ENCODE data around the gene CHST11.
"Not testable (repeated sequence)": the region's sequence is repeated elsewhere in the genome, so short reads cannot be mapped to it uniquely, and the experiment has no call there.

Gene CHST11

DNA sequence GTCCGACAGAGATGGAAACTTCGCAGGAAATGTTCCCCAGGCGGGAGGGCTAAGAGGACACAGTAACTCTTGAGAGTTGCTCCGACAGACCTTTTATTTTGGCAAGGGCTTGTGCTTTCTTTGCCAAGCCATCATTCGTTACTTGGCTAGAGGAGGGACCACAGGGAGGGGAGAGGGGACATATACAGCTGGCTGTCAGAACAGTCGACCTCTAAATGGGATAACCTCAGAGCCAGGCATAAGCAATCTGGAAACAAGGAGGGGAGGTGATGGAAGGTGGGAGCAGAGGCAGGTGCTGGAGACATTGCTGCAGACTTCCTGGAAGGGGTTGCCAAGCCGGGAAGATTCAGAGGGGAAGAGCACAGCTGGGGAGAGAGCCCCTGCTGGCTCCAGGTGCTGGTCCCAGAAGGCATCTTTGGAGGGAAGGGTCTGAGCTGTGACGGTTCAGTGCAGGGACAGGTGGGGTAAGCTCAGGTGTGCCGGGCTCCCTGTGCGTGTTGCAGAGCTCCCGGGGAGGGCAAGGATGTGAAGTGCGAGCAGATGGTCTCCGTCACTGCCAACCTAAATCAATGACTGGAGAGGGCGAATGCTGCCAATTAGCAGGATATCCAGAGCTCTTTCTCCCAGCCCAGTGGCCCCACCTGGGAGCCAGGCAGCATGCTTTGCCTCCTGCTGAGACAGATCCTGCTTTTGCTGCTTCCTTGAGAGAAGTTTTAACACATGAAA is 50.1 kb downstream of the CHST11 start:
- DNase-seq, result no peak

DNA sequence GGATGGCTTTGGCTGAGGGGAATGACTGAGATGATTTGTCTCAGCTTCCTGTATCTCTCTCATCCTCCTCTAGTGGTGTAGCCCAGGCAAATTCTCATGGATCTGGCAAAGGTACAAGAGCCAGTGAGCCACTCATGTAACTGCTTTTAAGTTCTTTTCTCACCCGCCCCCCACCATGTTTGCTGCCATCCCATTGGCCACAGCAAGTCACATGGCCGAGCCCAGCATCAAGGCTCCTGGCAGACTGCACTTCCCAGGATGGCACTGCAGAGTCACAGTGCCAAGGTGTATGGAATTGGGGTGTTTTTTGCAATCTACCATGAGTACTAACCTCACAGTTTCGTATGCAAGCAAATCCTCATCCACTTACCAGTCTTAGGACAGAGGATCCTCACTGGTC is 50.9 kb downstream of the CHST11 start:
- no peak for DNase-seq

DNA sequence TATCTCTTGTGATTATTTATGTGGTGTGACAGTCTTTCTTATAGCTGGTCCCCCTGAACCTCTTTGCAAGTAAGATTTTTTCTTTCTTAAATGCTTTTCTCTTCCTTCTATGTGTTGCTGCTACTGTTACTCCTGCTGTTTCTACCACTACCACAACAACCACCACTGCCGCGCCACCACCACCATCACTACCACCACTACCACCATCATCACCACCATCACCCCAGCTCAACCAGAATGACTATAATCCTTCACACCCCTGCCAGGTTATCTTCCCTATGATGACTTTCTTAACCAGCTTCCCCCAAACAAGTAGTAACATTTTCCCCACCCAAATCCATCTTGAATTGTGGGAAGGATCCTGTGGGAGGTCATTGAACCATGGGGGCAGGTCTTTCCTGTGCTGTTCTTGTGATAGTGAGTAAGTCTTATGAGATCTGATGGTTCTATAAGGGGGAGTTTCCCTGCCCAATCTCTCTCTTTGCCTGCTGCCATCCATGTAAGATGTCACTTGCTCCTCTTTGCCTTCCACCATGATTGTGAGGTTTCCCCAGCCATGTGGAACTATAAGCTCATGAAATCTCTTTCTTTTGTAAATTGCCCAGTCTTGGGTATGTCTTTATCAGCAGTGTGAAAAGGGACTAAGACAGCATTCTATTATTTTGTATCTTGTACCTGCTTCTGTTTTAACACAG is 52.2 kb downstream of the CHST11 start:
- peak in 1 of 2 donors; percentile 28 for DNase-seq

DNA sequence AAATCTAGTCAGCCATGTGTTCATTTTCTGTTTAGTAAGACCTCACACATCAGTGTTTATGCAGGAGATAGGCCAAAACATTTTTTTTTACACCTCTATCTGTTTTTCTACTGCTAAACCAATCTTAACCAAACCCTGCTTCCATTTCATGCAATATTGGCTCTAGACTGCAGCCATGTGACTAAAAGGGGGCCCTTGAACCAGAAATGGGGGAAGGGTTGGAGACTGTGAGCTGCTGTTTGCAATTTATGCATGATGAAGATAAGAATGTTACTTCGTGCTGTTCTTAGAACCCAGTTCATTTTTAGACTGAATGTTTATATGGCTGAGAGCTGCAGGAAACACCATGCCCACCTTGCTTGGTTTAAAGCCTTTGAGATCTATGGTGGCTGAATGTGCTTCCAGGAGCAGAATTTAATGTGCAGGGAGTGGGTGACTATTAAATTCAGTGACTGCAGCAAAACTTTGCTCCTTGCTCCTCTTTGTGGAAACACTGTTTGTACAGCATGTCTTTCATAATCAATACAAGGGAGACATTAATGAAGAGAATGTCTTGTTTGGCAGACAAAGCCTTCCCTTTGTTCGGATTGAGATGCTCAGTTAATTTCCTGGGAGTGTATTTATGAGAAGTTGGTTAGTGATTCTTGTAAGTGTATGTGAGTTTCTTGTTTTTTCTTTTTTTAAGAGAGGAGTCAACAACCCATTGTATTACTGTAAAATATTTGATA is 53.6 kb downstream of the CHST11 start:
- no peak for DNase-seq

DNA sequence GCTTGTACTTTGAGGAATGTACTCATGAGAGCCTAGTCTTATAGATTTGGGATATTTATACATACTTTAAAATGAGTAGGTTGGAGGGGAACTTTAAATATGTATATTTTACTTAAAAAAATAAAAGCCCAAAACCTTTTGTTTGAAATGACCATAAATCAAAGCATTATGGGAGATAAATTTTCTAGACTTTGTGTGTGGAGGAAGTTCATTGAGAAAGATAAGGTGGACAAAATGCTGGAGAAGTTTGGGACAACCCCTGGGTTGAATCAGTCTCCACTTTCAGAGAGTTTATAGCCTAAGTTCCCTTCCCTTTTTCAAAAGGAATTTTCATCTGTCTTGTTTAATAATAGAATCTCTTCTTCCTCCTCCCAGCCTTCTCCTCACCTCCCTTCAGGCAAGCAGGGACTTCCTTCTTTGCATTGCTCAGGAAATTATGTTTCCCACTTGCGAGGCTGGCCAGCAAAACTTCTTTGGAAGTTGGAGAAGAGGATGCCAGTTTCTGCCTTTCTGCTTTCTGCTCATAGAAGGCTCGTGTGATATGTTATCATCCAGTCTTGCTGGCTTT is 54.2 kb downstream of the CHST11 start:
- DNase-seq, result no peak

DNA sequence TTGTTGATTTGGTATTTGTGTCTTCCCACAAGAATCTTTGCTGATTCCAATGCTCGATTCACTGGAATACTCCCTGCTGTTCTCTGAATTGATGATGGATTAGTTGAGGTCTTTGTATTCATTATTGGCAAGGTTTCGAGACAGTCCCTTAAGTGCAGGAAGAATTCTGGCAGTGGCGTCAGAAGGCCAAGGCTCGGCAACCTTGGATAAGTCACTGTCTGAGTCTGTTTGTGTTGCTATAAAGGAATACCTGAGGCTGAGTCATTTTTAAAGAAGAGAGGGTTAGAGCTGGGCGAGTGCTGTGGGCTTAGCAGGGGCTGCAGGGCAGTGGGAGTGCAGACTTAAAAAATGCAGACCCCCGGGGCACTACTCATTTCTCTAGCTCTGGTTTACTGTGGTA is 56.9 kb downstream of the CHST11 start:
- no peak for DNase-seq

DNA sequence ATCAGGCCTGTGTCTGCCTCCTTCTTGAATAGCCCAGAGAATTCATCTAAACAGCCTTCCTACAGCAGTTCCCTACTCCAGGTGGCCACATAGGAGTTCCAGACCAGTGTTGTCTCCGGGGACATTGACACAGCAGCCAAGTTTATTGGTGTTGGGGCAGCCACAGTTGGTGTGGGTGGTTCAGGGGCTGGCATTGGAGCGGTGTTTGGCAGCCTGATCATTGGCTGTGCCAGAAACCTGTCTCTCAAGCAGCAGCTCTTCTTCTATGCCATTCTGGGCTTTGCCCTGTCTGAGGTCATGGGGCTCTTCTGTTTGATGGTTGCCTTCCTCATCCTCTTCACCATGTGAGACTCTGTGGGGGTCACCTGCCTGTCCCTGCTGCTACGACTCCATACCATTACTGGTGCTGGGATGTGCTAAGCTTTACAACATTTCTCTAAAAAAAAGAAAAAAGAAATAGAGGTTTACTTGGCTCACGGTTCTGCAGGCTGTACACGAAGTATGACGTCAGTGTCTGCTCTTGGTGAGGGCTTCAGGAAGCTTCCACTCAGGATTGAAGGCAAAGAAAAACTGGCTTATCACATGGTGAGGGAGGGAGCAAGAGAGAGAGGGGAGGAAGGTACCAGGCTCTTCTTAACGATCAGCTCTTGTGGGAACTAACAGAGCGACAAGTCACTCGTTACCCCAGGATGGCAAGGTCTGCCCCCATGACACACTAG is 57.5 kb downstream of the CHST11 start:
- DNase-seq, result no peak

DNA sequence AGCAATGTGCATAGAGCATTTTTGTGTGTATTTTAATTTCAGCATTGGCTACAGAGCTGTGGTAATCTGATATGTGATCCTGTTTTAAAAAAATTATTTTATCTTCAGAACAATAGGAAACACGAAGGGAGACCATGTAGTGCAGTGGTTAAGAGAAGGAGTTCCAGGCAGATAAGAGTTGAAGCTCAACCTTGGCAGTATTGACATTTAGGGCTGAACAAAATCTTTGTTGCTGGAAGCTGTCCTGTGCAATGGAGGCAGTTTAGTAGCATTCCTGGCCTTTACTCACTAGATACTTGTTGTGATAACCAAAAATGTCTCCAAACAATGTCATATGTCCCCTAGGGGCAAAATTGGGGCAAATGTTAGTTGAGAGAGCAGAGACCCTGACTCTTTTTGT is 59.2 kb downstream of the CHST11 start:
- DNase-seq, result no peak

DNA sequence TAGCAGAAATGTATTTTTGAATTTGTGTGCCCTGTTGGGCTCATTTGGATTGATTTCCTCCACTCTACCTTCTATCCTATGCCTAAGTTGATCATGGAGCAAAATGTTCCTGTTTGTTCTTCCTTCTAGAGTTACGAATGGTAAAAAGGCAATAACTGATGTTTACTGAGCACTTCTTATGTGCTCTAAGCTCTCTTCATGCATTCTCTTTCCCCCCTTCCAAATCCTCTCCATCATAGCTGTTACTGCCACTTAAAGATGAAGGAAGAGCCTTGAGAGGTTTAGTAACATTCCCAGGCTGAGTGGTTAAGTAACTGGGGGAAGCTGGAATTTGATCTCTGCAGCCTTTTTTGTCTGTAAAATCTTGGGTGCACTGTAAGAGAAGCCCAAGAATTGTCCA is 60.1 kb downstream of the CHST11 start:
- no peak for DNase-seq

DNA sequence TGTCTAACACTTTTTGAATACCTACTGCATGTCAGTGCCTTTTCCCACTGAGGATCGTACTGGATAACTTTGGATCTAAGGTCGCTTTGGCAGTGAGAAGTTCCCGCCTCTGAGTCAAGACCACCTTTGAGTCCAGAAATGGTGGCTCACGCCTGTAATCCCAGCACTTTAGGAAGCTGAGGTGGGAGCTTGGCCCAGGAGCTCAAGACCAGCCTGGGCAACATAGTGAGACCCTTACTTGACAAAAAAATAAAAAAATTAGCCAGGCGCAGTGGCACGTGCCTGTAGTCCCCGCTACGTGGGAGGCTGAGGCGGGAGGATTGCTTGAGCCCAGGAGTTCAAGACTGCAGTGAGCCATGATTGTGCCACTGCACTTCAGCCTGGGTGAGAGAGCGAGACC is 61.1 kb downstream of the CHST11 start:
- DNase-seq, result no peak

DNA sequence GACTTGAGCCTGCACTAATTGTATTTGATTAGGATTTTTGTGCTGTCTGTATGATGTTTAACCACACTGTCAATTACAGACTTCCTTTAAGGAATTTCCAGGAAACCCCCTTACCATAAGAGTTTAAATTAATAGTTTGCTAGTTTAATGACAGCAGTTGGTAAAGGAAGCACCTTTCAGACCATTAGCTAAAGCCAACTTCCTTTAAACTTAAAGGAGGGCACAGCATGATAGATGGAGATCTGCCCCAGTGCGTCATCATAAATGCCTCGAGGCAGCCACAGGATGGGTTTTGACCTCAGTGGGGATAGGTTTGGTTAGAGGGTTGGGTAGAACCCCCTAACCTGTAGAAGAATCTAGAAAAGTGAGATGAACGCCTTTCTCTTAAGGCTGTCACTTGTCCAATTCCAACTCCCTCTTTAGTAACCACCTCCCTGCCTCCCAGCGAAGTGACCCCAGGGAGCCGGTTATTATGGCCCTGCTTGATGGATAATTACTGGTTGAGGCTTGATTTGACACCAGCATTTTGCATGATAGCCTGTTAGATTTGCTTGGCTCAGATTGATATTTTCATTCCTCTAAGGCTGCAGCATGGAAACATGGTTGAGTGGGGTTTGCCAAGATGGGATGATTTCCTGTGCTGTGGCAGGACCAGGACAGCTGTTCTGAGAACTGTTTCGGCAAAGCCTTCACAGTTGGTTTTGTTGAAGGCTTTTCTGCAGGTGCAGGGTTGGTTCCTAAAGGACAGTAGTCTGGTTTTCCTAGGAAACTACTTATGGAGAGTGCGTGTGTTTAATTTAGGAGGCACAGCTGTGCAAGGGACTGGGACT is 62.7 kb downstream of the CHST11 start:
- peak; percentile 39 to 61 for DNase-seq

DNA sequence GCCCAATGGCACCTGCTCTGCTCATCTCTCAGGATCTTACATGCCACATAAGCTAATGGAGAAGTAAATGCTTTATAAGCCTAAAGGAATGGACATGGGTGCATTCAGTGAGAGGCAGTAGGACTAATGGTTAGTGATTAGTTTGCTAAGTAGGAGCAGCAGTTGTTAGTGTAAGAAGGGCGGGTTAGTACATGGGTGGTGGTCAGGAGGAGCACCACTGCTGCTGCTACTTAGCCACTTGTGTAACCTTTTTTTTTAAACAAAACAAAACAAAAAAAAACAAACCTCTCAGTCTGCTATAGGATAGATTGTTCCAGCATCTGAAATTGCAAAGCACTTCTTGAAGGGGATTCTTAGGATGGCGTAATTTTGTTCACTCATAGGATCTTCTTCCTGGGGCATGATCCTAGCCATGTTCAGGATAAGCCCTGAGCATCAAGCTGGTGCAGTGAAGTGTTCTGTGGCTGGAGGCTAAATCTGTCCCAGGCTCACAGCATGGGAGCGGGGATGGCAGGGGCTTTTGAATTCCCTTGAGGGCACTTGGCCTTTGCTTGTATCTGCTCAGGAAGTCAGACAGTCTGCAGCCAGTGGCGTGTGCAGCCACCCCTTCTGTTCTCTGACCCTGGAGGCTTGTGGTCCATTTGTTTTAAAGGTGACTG is 63.6 kb downstream of the CHST11 start:
- peak in 1 of 2 donors; percentile 32 for DNase-seq

DNA sequence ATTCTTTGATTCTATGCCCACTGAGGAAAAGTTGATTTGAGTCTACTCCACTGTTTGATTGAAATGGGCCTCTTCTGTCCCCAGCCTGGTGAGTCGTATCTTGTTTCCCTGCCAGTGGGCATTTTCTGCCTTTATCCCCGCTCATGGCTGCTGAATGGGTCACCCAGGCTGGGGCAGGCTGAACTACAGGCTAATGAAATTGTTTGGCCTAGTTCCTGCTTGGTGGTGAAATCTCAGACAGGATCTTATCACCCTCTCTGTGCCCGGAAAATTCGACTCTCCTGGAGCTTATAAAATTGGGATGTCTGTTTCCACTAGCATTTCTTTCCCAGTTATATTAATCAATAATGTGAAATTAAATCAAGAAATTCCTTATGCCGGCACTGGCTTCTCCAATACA is 65.0 kb downstream of the CHST11 start:
- no peak for DNase-seq

DNA sequence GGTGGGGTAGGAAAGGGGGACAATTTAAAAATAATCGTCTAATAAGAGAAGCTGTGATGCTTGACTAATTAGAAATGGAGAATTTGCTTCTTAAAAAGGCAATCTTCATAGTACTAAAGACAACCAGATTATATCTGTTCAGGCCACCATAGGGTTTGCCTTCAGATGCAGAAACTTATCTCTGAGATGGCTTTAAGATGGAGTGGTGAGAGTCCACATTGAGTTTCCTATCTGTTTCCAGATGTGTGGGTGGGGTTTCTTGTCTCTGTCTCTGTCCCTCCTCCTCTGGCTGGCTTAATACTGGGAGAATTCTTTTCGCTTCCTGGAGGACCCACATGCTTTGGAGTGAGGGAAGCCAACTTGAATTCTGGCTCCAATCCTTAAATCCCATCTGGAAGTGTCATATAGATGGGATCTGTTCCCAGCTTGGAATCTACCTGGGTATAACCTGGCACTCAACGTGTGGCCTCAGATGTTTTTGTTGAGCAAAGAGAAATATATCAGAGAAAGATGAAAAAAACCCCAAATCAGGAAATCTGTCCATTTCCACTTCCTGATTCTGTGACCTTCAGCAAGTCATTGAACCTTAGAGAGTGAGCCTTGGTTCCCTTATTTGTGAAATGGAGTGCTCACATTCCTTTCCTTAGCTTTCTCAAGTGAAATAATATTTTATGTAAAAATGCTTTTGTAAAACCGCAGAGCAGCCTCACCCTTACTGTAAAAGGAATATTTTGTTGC is 66.4 kb downstream of the CHST11 start:
- DNase-seq, result peak in 1 of 2 donors; percentile 8

DNA sequence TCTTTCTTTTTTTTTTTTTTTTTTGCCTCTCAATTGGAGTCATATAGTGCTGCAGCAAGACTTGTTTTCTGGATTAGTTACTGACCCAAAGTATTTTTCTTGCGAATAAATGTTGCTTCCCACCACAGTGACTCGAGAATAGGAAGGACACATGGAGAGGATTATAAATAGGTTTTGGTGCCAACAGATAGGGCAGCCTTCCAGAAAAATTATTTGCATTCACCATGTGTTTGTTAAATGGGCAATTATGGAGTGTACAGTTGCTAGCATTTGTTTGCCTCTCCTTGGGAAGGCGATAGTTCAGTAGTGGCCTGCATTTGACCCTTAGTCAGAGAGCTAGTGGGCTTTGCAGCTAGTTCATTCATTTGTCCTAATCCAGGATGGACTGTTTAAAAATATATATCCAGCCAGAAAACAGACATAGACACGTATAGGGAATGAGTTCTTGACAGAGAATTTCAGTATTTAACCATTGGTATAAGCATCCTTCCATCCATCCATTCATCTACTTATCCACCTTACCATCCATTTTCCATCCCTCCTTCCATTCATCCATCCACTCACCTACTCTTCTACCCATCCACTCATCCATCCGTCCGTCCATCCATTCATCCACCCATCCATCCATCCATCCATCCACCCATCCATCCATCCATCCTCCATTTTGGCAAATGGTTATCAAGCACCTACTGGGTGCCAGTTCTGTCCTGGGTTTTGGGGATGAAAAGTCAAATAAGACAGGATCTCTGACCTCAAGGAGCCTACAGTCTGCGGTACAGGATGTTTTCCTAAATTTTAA is 67.5 kb downstream of the CHST11 start:
- no peak for DNase-seq

DNA sequence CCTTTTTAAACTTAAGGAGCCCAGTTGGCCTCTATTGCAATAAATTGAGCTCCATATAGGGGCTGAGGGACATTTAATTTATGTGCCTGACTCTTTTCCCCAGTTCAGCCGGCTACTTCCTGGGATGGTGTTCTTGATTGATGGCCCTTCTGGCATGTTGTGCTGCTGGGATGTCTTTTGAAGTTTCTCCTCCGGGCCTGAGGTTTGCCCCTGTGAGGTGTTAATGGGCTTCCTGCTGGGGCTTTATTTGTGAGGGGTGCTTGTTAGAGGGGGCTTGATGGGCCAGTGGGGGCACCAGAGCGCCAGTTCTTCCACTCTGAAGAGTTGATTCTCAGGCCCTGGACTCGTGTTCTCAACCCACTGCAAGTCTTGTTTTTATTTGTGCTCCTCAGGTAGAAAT is 69.6 kb downstream of the CHST11 start:
- DNase-seq, result no peak

DNA sequence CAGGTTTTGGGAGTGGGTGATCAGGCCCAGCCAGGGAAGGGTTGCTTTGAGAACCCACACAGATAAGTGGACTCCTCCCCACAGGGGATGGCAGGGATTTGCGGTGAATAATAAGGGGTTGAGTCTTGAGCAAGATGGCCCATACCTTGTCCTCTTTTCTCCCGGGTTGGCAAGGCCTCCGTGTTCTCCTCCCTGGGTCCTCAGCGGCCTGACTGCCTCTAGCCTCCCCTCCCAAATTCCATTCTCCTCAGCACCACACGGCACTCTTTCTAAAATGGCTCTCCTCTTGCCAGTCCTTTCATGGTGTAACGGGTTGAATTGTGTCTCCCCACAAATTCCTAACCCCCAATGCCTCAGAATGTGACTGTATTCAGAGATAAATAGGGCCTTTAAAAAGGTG is 70.0 kb downstream of the CHST11 start:
- DNase-seq, result no peak

DNA sequence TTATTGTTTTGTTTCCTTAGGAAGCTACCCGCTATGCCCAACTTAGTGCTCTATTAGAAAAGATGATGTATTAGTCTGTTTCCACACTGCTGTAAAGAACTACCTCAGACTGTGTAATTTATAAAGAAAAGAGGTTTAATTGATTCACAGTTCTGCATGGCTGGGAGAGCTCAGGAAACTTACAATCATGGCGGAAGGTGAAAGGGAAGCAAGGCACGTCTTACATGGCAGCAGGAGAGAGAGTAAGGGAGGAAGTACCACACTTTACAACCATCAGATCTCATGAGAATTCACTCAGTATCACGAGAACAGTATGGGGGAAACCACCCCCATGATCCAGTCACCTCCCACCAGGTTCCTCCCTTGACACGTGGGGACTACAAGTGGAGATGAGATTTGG is 70.9 kb downstream of the CHST11 start:
- DNase-seq, result not testable (repeated sequence)

DNA sequence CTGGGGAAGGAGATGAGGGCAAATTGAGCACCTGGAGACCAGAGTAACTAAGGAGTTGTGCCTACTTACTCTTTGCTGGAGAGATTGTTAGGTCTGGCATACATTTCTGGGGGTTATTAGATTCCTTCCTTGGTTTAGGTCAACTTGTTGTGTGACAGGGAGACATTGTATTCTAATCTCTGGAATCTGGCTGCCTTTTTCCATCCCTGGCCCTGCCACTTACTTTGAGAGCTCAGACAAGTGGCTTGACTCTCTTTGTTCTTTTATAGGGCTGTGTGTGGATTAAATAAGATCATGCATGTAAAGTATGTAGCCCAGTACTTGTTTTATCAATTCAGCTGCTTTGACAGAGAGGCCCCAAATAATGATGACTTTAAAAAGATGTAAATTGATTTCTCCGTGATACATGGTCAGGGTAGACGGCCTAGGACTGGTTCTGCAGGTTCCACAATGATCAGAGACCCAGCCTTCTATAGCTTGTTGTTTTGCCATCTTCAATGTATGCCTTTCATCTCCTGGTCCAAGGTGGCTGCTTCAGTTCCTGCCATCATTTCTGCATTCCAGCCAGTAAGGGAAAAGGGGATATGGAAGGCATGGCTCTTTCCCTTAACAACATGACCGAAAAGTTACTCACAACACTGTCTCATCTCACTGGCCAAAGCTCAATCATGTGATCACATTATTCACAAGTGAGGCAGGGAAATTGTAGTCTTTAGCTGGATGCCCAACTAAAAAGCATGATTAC is 72.6 kb downstream of the CHST11 start:
- DNase-seq, result no peak

Data from CD4-positive, alpha-beta T cell treated with Interleukin-4 for 1 hour (primary cell).